Thoracic aorta (tissue), 2 donors: Measurements from ENCODE around the gene CCNL1. TPM values are rescaled to one million over a fixed set of nuclear protein-coding genes. Genes with fewer than 3 reads are reported as not detected.

Experiments
- ATAC-seq: fragments of 150-250 bp; one replicate; pipeline ENCODE4 v1.8.0; 2017; ENCODE audit warnings: low read depth; ENCODE audit not compliant: insufficient number of reproducible peaks, low FRiP score
- DNase-seq: peaks from one replicate; pipeline ENCODE4 v3.0.0-alpha.2; 2020; ENCODE audit warnings: low spot score
- H3K27ac ChIP-seq, 2 donors: fragments of 200-600 bp; sonication (generic); 1 replicate in 1 of 2; 2 replicates in 1 of 2; pipeline ENCODE4 v1.5.1; 2016; ENCODE audit warnings: mild to moderate bottlenecking in 2 of 2, moderate library complexity in 2 of 2
- H3K27me3 ChIP-seq: fragments of 200-600 bp; sonication (generic); replicated peaks from 2 replicates; pipeline ENCODE4 v1.6.0; 2016; ENCODE audit warnings: mild to moderate bottlenecking; ENCODE audit not compliant: insufficient read depth
- H3K36me3 ChIP-seq: fragments of 200-600 bp; sonication (generic); one replicate; pipeline ENCODE4 v1.5.1; 2016
- H3K4me1 ChIP-seq, 2 donors: fragments of 200-600 bp; sonication (generic); 1 replicate in 1 of 2; 2 replicates in 1 of 2; pipeline versions ENCODE4 v1.5.1 to v1.6.0; 2016; ENCODE audit warnings: low read depth in 2 of 2, mild to moderate bottlenecking in 1 of 2; ENCODE audit not compliant: control insufficient read depth in 1 of 2
- H3K4me3 ChIP-seq: fragments of 200-600 bp; sonication (generic); 2 replicates; pipeline ENCODE4 v1.5.1; 2016; ENCODE audit warnings: mild to moderate bottlenecking
- H3K9me3 ChIP-seq: fragments of 200-600 bp; sonication (generic); 2 replicates; pipeline ENCODE4 v1.5.1; 2016
- CTCF ChIP-seq: fragments of 200-600 bp; sonication (generic); IDR thresholded peaks from one replicate; pipeline ENCODE4 v1.5.1; 2019; ENCODE audit warnings: antibody characterized with exemption
- total RNA-seq, 2 donors: library from RNA; depleted of rRNA; stranded (reverse); fragments of >200 nt; gene quantifications; one replicate each; pipeline versions ENCODE4 v1.1.0 to v1.2.3, GENCODE V29; 2016

CCNL1 gene
- total RNA-seq, 2 donors from 2014 or later = 210 to 387 TPM

GRCh38 chr3:157151151-157151550 lies 8.8 kb downstream of the CCNL1 start:
- TF ChIP-seq CTCF = no peak
- ATAC-seq (no peak), DNase-seq (no peak)
- H3K27me3 ChIP-seq = no peaks in the 10 kb centered on the region
- peaks cover 64% of the 10 kb centered on the region for H3K36me3 ChIP-seq
- H3K9me3 ChIP-seq = no peaks in the 10 kb centered on the region
- H3K4me3 ChIP-seq = no peak overlapping the region
- H3K4me1 ChIP-seq = peaks cover 24 to 29% of the 10 kb centered on the region in 2 donors
- H3K27ac ChIP-seq = no peak overlapping the region

GRCh38 chr3:157149136-157149696 lies 10.7 kb downstream of the CCNL1 start:
- no peak for DNase-seq
- H3K27me3 ChIP-seq = no peaks in the 10 kb centered on the region
- TF ChIP-seq CTCF = no peak
- no peak for ATAC-seq
- H3K9me3 ChIP-seq = no peaks in the 10 kb centered on the region
- H3K4me1 ChIP-seq = peaks cover 6 to 16% of the 10 kb centered on the region in 2 donors
- no peak overlapping the region for H3K27ac ChIP-seq
- H3K36me3 ChIP-seq = peaks cover 80% of the 10 kb centered on the region
- no peak overlapping the region for H3K4me3 ChIP-seq

- Histone ChIP-seq H3K4me1 (peaks cover 0 to 7% of the 10 kb centered on the region in 2 donors), H3K36me3 (peaks cover 86% of the 10 kb centered on the region), H3K27me3 (no peaks in the 10 kb centered on the region), H3K27ac (no peak overlapping the region), H3K9me3 (no peaks in the 10 kb centered on the region), H3K4me3 (no peak overlapping the region)
- no peak for DNase-seq
- no peak for TF ChIP-seq CTCF
- ATAC-seq = no peak
Measured at GRCh38 chr3:157148196-157148889, 11.6 kb downstream of the CCNL1 start.

- Histone ChIP-seq H3K9me3 (no peaks in the 10 kb centered on the region), H3K4me1 (peaks cover 0 to 6% of the 10 kb centered on the region in 2 donors), H3K36me3 (peaks cover 80% of the 10 kb centered on the region), H3K27me3 (no peaks in the 10 kb centered on the region), H3K4me3 (no peak overlapping the region), H3K27ac (no peak overlapping the region)
- ATAC-seq (no peak), DNase-seq (no peak)
- no peak for TF ChIP-seq CTCF
Measured at GRCh38 chr3:157147099-157147803, 12.7 kb downstream of the CCNL1 start.

- DNase-seq (no peak), ATAC-seq (no peak)
- no peak overlapping the region for H3K4me3 ChIP-seq
- no peak for TF ChIP-seq CTCF
- H3K4me1 ChIP-seq = peaks cover 0 to 6% of the 10 kb centered on the region in 2 donors
- H3K27ac ChIP-seq = peak overlapping the region in 1 of 2 donors; percentile 3
- no peaks in the 10 kb centered on the region for H3K9me3 ChIP-seq
- peaks cover 65% of the 10 kb centered on the region for H3K36me3 ChIP-seq
- H3K27me3 ChIP-seq = no peaks in the 10 kb centered on the region
Measured at GRCh38 chr3:157145606-157146322, 14.2 kb downstream of the CCNL1 start.
